Ovary (tissue), 3 donors: Measurements from ENCODE around the gene TMEM134.
"Not testable (repeated sequence)": the region's sequence is repeated elsewhere in the genome, so short reads cannot be mapped to it uniquely, and the experiment has no call there.

Experiments used
- EP300 ChIP-seq: sonication (generic); formaldehyde crosslinking; IDR thresholded peaks from one replicate; pipeline ENCODE4 v1.6.1; 2017; ENCODE audit warnings: antibody characterized with exemption
- POLR2A ChIP-seq: fragments of 450-650 bp; IDR thresholded peaks from one replicate; pipeline ENCODE4 v1.6.1; 2017; ENCODE audit warnings: antibody characterized with exemption, mild to moderate bottlenecking, moderate library complexity
- TF ChIP-seq, protein P1 (sequence below), 3 donors: fragments of 450-650 bp in 2 of 3; fragments of 200-600 bp in 1 of 3; IDR thresholded peaks; one replicate each; pipeline versions ENCODE4 v1.5.1 to v1.8.0; 2016 to 2022; ENCODE audit warnings: antibody characterized with exemption in 3 of 3, mild to moderate bottlenecking in 1 of 3
- donor health status: DM: no; HTN: no; CAD: no.

DNA sequence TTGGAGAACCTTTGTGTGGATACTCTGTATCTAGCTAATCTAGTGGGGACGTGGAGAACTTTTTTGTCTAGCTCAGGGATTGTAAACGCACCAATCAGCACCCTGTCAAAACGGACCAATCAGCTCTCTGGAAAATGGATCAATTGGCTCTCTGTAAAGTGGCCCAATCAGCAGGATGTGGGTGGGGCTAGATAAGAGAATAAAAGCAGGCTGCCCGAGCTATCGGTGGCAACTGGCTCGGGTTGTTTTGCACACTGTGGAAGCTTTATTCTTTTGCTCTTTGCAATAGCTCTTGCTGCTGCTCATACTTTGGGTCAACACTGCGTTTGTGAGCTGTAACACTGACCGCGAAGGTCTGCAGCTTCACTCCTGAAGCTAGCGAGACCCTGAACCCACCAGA lies 7.6 kb upstream of the TMEM134 start:
- TF ChIP-seq, protein P1, sequence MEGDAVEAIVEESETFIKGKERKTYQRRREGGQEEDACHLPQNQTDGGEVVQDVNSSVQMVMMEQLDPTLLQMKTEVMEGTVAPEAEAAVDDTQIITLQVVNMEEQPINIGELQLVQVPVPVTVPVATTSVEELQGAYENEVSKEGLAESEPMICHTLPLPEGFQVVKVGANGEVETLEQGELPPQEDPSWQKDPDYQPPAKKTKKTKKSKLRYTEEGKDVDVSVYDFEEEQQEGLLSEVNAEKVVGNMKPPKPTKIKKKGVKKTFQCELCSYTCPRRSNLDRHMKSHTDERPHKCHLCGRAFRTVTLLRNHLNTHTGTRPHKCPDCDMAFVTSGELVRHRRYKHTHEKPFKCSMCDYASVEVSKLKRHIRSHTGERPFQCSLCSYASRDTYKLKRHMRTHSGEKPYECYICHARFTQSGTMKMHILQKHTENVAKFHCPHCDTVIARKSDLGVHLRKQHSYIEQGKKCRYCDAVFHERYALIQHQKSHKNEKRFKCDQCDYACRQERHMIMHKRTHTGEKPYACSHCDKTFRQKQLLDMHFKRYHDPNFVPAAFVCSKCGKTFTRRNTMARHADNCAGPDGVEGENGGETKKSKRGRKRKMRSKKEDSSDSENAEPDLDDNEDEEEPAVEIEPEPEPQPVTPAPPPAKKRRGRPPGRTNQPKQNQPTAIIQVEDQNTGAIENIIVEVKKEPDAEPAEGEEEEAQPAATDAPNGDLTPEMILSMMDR (IDR thresholded peaks at IDR 0.05) = not testable (repeated sequence)
- not testable (repeated sequence) for TF ChIP-seq POLR2A, EP300
